D721Med (cell line): ENCODE data around the gene SLC39A11.

Experiments used
- DNase-seq: peaks from one replicate; pipeline ENCODE4 v3.0.0; 2011; ENCODE audit warnings: low spot score; ENCODE audit not compliant: insufficient read length
- FAIRE-seq: peaks from 2 replicates; lab custom pipeline; 2011; peaks lifted over from hg19 to GRCh38; lab: Jason Lieb, UNC
- CTCF ChIP-seq: IDR thresholded peaks from 2 replicates; pipeline ENCODE4 v1.5.1; 2012; ENCODE audit warnings: mild to moderate bottlenecking, control low read depth; ENCODE audit not compliant: insufficient read depth; ENCODE audit errors: missing control alignments

The SLC39A11 gene

GRCh38 chr17:72924196-72924595, 168.3 kb downstream of the SLC39A11 start:
- TF ChIP-seq CTCF = no peak
- FAIRE-seq = no peak
- DNase-seq = no peak

- DNase-seq (no peak), FAIRE-seq (no peak)
- TF ChIP-seq CTCF = no peak
Observed at GRCh38 chr17:72922219-72922618, 170.3 kb downstream of the SLC39A11 start.

- no peak for TF ChIP-seq CTCF
- FAIRE-seq (no peak), DNase-seq (no peak)
Observed at GRCh38 chr17:72921347-72922054, 171.0 kb downstream of the SLC39A11 start.

- FAIRE-seq = no peak
- DNase-seq = no peak
Observed at GRCh38 chr17:72920513-72920912, 172.0 kb downstream of the SLC39A11 start.

GRCh38 chr17:72916991-72917390, 175.5 kb downstream of the SLC39A11 start:
- no peak for TF ChIP-seq CTCF

More at GRCh38 chr17:72920513-72920912, 172.0 kb downstream of the SLC39A11 start:
- no peak for TF ChIP-seq CTCF

GRCh38 chr17:72915625-72916081, 176.8 kb downstream of the SLC39A11 start:
- DNase-seq (no peak), FAIRE-seq (no peak)
- TF ChIP-seq CTCF = no peak

More at GRCh38 chr17:72916991-72917390, 175.5 kb downstream of the SLC39A11 start:
- FAIRE-seq = no peak
- DNase-seq = no peak

- no peak for FAIRE-seq
- no peak for TF ChIP-seq CTCF
Observed at GRCh38 chr17:72913142-72913682, 179.3 kb downstream of the SLC39A11 start.

More at GRCh38 chr17:72913142-72913682, 179.3 kb downstream of the SLC39A11 start:
- DNase-seq = no peak
